ENCODE measurements around the gene SLC25A47.
"Not testable (repeated sequence)": the region's sequence is repeated elsewhere in the genome, so short reads cannot be mapped to it uniquely, and the experiment has no call there.

- TF ChIP-seq CTCF (IDR thresholded peaks at IDR 0.05); POLR2AphosphoS5 (IDR thresholded peaks at IDR 0.05; ENCODE audit: low read depth, low read length): not testable (repeated sequence)
These were observed 14.7 kb upstream of the SLC25A47 start for GRCh38 chr14:100308427-100308792.
